HEK293 (cell line): ENCODE results near the gene RNASEH2B.

Source experiments
- CTCF ChIP-seq: fragments of 450-650 bp; formaldehyde crosslinking; IDR thresholded peaks from 2 replicates; pipeline ENCODE4 v1.5.1; 2016; ENCODE audit warnings: missing biosample characterization, missing genetic modification characterization
- ZNF560 ChIP-seq: fragments of 450-650 bp; formaldehyde crosslinking; IDR thresholded peaks from 2 replicates; pipeline ENCODE4 v1.5.1; 2017; ENCODE audit warnings: missing biosample characterization, missing genetic modification characterization, borderline replicate concordance

- TF ChIP-seq CTCF (tag by site-specific recombination) (no peak), ZNF560 (no peak)
Observed at GRCh38 chr13:50993371-50993770, 83.8 kb downstream of the RNASEH2B start.
